ENCODE results near the gene KRT23.

Gene KRT23

GRCh38 chr17:40962059-40962561, 24.7 kb upstream of the KRT23 start:
- no peaks in the 10 kb centered on the region for H3F3A ChIP-seq (ENCODE audit: low read depth)
- no peaks in the 10 kb centered on the region for H3K36me3 ChIP-seq (ENCODE audit: insufficient read depth, low read length)
- TF ChIP-seq CTCF (conservative IDR thresholded peaks at IDR 0.05; ENCODE audit: low read length) (no peak), EZH2phosphoT487 (IDR thresholded peaks at IDR 0.05; ENCODE audit: borderline replicate concordance) (no peak)
- no peak overlapping the region for H2AFZ ChIP-seq (ENCODE audit: low read length)
- no peaks in the 10 kb centered on the region for H3K9me2 ChIP-seq (replicated peaks; ENCODE audit: low read depth, low read length)
- no peak overlapping the region for H3K4me3 ChIP-seq (ENCODE audit: low read length, poor library complexity, severe bottlenecking)
- no peaks in the 10 kb centered on the region for H4K20me1 ChIP-seq (ENCODE audit: insufficient read depth, low read length, poor library complexity, severe bottlenecking)
- H3K4me1 ChIP-seq (ENCODE audit: insufficient read depth, low read length, poor library complexity, severe bottlenecking) = no peaks in the 10 kb centered on the region
- no peak overlapping the region for H3K9ac ChIP-seq (ENCODE audit: low read depth, low read length, poor library complexity, severe bottlenecking)
- no peaks in the 10 kb centered on the region for H3K79me2 ChIP-seq (ENCODE audit: insufficient read depth, low read length)
- no peaks in the 10 kb centered on the region for H3K9me3 ChIP-seq (ENCODE audit: insufficient read depth, low read depth, low read length)
- no peak overlapping the region for H3K4me2 ChIP-seq (ENCODE audit: low read depth, low read length, poor library complexity, severe bottlenecking)
- no peaks in the 10 kb centered on the region for H3K27me3 ChIP-seq (ENCODE audit: insufficient read depth, low read length, poor library complexity, severe bottlenecking)

- H3K36me3 ChIP-seq (ENCODE audit: insufficient read depth, low read length) = no peaks in the 10 kb centered on the region
- no peak overlapping the region for H3K4me3 ChIP-seq (ENCODE audit: low read length, poor library complexity, severe bottlenecking)
- no peaks in the 10 kb centered on the region for H4K20me1 ChIP-seq (ENCODE audit: insufficient read depth, low read length, poor library complexity, severe bottlenecking)
- no peaks in the 10 kb centered on the region for H3F3A ChIP-seq (ENCODE audit: low read depth)
- no peak overlapping the region for H3K4me2 ChIP-seq (ENCODE audit: low read depth, low read length, poor library complexity, severe bottlenecking)
- no peaks in the 10 kb centered on the region for H3K4me1 ChIP-seq (ENCODE audit: insufficient read depth, low read length, poor library complexity, severe bottlenecking)
- H3K9me2 ChIP-seq (replicated peaks; ENCODE audit: low read depth, low read length) = no peaks in the 10 kb centered on the region
- no peaks in the 10 kb centered on the region for H3K9me3 ChIP-seq (ENCODE audit: insufficient read depth, low read depth, low read length)
- no peak overlapping the region for H2AFZ ChIP-seq (ENCODE audit: low read length)
- no peaks in the 10 kb centered on the region for H3K27me3 ChIP-seq (ENCODE audit: insufficient read depth, low read length, poor library complexity, severe bottlenecking)
- H3K9ac ChIP-seq (ENCODE audit: low read depth, low read length, poor library complexity, severe bottlenecking) = no peak overlapping the region
- TF ChIP-seq EZH2phosphoT487 (IDR thresholded peaks at IDR 0.05; ENCODE audit: borderline replicate concordance) = no peak
- no peak for TF ChIP-seq CTCF (conservative IDR thresholded peaks at IDR 0.05; ENCODE audit: low read length)
- no peaks in the 10 kb centered on the region for H3K79me2 ChIP-seq (ENCODE audit: insufficient read depth, low read length)
Observed at GRCh38 chr17:40961591-40961990, 24.1 kb upstream of the KRT23 start.

DNA sequence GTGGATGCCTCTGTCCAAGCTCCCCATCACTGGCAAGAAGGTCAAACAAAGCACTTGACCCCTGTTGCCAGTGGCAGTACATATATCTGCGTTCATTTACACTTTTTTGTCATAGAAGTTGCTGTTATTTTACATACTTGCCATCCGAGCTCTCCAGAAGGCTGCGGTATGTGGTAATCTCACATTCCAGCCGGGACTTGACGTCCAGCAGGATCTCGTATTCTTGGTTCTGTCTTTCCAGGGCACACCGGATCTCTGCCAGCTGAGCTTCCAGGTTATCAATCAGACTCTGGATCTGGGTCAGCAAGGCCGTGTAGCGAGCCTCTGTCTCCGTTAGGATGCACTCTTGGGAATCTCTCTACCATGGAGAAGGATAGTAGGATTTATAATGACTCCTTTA, 22.7 kb upstream of the KRT23 start:
- Histone ChIP-seq H3K4me2 (ENCODE audit: low read depth, low read length, poor library complexity, severe bottlenecking) (no peak overlapping the region), H3K9me3 (ENCODE audit: insufficient read depth, low read depth, low read length) (no peaks in the 10 kb centered on the region)

More for the DNA sequence above, 22.7 kb upstream of the KRT23 start:
- no peak overlapping the region for H3K4me3 ChIP-seq (ENCODE audit: low read length, poor library complexity, severe bottlenecking)
- H3K9me2 ChIP-seq (replicated peaks; ENCODE audit: low read depth, low read length) = no peaks in the 10 kb centered on the region
- H3K9ac ChIP-seq (ENCODE audit: low read depth, low read length, poor library complexity, severe bottlenecking) = no peak overlapping the region
- H3K27me3 ChIP-seq (ENCODE audit: insufficient read depth, low read length, poor library complexity, severe bottlenecking) = no peaks in the 10 kb centered on the region
- H2AFZ ChIP-seq (ENCODE audit: low read length) = no peak overlapping the region
- no peaks in the 10 kb centered on the region for H3K36me3 ChIP-seq (ENCODE audit: insufficient read depth, low read length)
- no peaks in the 10 kb centered on the region for H4K20me1 ChIP-seq (ENCODE audit: insufficient read depth, low read length, poor library complexity, severe bottlenecking)
- H3F3A ChIP-seq (ENCODE audit: low read depth) = no peaks in the 10 kb centered on the region
- no peaks in the 10 kb centered on the region for H3K79me2 ChIP-seq (ENCODE audit: insufficient read depth, low read length)
- TF ChIP-seq EZH2phosphoT487 (IDR thresholded peaks at IDR 0.05; ENCODE audit: borderline replicate concordance) (no peak), CTCF (conservative IDR thresholded peaks at IDR 0.05; ENCODE audit: low read length) (no peak)
- H3K4me1 ChIP-seq (ENCODE audit: insufficient read depth, low read length, poor library complexity, severe bottlenecking) = no peaks in the 10 kb centered on the region
